Inferior parietal cortex (tissue), 1 donor: ENCODE measurements around the gene CPNE9.

Experiments
- DNase-seq: peaks from one replicate; pipeline ENCODE4 v3.0.0-alpha.2; 2016; ENCODE audit errors: extremely low spot score

Gene CPNE9, protein sequence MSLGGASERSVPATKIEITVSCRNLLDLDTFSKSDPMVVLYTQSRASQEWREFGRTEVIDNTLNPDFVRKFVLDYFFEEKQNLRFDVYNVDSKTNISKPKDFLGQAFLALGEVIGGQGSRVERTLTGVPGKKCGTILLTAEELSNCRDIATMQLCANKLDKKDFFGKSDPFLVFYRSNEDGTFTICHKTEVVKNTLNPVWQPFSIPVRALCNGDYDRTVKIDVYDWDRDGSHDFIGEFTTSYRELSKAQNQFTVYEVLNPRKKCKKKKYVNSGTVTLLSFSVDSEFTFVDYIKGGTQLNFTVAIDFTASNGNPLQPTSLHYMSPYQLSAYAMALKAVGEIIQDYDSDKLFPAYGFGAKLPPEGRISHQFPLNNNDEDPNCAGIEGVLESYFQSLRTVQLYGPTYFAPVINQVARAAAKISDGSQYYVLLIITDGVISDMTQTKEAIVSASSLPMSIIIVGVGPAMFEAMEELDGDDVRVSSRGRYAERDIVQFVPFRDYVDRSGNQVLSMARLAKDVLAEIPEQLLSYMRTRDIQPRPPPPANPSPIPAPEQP

DNA sequence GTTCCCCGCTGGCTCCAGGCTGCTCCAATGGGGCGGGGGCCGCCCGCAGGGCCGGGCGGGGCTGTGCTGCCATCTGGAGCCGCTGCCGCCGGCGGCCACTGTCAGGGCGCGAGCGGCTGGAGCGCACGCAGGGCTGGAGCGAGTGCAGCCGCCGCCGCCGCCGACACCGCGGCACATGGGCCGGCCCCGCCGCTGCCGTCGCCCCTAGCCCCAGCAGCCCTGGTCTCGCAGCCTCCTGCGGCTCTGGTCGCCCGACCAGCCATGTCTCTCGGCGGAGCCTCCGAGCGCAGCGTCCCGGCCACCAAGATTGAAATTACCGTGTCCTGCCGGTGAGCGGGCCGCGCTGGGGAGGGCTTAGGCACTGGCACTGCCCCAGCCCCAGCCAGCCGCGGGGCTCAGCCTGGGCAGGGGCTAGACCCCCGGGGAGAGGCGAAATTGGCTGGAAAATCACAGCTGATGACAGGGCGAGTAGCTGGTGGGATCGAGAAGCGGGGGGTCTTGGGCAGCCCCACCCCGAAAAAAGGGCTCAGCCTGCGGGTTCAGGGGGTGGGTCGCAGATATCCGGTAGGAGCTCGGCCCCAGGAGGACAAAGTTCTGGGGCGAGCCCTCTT is at the start of gene CPNE9:
Gene CPNE9, plus strand, starts transcription at position 98 of the 611 bp plus-strand sequence. Its CDS starts 164 bp downstream, at position 262.
- DNase-seq: no peak

DNA sequence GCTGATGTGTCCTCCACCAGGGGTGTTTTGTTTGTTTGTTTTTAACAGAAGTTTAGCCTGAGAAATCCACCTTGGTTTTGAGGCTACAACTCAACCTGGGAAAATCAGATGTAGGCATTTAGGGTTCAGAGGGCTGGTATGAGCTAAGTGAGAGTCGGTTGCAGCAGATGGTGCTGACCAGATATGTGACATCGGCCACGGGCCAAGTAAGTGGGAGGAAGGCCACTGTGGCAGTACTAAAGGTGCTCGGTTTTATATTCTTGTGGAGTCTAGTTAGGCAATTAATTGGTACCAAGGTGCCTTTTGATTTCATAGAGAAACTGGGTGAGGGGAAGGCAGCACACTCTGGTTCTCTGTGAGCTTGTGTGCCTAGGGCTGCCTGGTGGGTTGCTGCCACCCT is 43.8 kb upstream of the CPNE9 start:
- DNase-seq: no peak

DNA sequence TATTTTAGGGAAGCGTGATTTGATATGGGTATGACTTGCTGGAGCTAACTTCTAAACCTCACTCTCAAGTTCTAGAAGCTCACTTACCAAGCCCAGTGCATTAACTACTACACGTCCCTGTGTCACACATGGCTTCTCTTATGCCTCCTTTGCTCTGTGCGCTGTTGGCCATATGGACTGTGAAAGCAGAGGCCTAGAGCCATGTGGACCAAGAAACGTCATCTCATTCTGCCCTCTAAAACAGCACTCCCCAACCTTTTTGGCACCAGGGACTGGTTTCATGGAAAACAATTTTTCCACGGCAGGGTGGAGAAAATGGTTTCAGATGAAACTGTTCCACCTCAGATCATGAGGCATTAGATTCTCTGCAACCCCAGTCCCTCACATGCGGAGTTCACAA is 42.7 kb upstream of the CPNE9 start:
- no peak for DNase-seq

DNA sequence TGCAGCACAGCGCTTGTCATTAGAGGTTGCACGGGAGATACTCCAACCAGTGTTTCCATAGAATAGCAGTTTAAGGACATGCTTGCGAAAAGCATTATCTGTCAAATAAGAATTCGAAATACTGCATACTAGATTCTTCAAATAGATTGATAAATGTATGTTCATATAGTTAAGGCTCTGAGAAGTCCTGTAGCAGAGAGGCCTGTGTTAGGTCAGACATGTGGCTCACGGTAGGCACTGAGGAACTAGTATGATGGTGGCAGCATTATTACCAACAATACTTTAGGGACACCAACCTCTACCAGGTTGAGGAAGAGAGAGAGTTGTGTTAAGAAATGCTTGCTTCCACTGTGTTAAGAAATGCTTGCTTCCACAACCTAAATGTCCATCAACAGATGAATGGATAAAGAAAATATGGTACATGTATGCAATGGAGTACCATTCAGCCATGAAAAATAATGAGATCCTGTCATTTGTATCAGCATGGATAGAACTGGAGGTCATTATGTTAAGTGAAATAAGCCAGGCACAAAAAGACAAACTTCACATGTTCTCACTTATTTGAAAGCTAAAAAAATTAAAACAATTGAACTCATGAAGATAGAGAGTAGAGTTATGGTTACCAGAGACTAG is 39.4 kb upstream of the CPNE9 start:
- DNase-seq: no peak

GRCh38 chr3:9666704-9667445 is 36.8 kb upstream of the CPNE9 start:
- no peak for DNase-seq

GRCh38 chr3:9669277-9669676 is 34.4 kb upstream of the CPNE9 start:
- no peak for DNase-seq

GRCh38 chr3:9669720-9670432 is 33.8 kb upstream of the CPNE9 start:
- DNase-seq: no peak

DNA sequence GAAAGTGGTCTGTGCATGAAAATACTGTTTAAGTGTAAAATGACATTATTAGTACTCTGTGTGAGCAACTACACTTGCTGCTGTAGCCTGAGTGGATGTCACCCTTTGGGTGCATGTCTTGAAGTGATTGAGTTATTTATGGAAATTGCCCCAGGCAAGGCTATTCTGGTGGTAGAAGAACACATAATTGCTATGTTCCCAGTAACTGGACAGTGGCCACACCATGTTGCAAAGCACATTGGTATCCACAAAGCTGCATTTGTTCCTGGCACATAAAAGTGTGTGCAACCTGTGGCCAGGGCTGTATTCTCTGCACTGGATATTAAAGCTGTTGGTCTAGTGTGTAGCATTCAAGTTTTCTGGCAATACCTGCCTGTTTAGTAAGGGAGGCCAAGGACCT is 30.6 kb upstream of the CPNE9 start:
- DNase-seq: no peak

GRCh38 chr3:9673752-9674151 is 29.9 kb upstream of the CPNE9 start:
- no peak for DNase-seq

DNA sequence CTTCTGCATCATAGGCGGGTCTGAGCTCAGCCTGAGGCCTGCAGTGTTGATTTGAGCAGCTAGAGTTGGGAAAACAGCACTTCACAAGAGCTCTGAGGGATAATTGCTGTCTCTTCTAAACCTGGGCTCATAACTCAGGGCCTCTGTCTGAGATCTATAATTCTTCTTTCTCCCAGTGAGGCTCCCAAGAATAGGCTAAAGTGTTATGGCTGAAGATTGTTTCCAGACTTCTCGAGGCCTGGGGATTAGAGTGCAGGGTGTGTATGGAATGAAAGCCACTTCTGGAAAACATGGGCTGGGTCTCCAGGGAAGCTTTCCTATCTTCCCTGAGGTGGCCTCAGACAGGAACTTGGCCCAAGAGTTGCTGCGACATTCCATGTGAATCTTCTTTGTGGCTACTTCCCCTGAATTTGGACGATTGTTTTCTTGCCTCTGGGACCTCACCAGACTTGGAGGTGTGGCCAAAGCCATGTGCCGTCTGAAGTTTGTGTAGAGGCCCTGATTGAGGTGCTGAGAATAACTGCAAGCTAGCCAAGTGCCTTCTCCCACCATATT is 27.8 kb upstream of the CPNE9 start:
- DNase-seq: no peak

DNA sequence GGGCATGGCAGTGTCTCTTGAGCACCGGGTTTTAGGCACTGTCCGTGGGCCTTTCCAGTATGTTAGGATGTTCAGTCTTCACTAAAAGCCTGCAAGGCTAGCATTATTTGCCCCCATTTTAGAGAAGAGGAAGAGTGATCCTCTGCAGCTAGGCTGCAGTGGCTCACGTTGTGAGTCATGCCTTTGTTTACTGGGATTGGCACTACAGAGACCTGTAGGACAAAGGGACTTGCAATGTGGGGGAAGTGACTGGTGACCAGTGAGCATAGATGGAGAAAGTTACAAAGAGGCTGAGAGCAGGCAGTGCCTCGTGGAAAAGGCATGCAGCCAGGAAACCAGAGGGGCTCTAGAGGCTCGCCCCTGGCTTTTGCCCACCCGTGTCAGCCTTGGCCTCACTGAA is 26.8 kb upstream of the CPNE9 start:
- no peak for DNase-seq

DNA sequence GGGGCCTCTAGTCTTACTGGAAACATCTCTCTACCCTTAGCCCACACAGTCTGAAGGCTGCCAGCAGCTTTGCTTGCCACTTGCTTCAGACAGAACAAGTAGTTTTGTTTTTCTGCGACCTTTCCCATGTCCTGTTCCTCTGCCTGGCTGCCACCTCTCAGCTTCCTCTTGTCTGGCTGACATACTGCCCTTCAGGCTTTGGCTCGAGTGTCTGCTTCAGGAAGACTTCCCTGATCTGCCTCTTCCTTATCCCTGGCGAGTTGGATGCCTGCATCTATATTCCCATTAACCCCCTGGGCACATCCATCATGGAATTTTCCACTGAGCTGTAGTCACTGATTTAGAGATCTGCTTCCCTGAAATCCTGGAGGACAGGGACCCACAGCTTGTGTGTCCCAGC is 25.1 kb upstream of the CPNE9 start:
- no peak for DNase-seq

- no peak for DNase-seq
Observed at GRCh38 chr3:9679476-9680080, 24.1 kb upstream of the CPNE9 start.

GRCh38 chr3:9681011-9681722 is 22.5 kb upstream of the CPNE9 start:
- no peak for DNase-seq

- no peak for DNase-seq
Observed at GRCh38 chr3:9681723-9682081, 21.9 kb upstream of the CPNE9 start.

GRCh38 chr3:9682096-9682495 is 21.5 kb upstream of the CPNE9 start:
- DNase-seq: no peak

GRCh38 chr3:9683426-9683825 is 20.2 kb upstream of the CPNE9 start:
- no peak for DNase-seq

- no peak for DNase-seq
Observed at GRCh38 chr3:9685216-9686049, 18.2 kb upstream of the CPNE9 start.

- no peak for DNase-seq
Observed at GRCh38 chr3:9686050-9686550, 17.5 kb upstream of the CPNE9 start.
